Measurements from ENCODE around the gene SNX25. TPM values are rescaled to one million over a fixed set of nuclear protein-coding genes. Genes with fewer than 3 reads are reported as not detected.

Gene SNX25
- total and polyA plus RNA-seq, 10 of the 15 experiments (the other 5 are each of a cell fraction or from before 2014, with no cell fraction given), result 11.2 to 117 (median 62.8) TPM

GRCh38 chr4:185332575-185333464 lies 123.4 kb downstream of the SNX25 start (continued):
- TF ChIP-seq CEBPZ (IDR thresholded peaks at IDR 0.05; ENCODE audit: low read depth, low read length) (no peak), CREM (IDR thresholded peaks at IDR 0.05; ENCODE audit: low read depth) (peak; percentile 43; the same call in 1 of the 2 replicates), ZNF274 (IDR thresholded peaks at IDR 0.05; ENCODE audit: insufficient read depth, insufficient read length) (no peak), POLR2AphosphoS2 (IDR thresholded peaks at IDR 0.05; ENCODE audit: low read depth, low read length) (no peak), EP300 (IDR thresholded peaks at IDR 0.05; ENCODE audit: borderline replicate concordance in 1 of 2, control insufficient read depth in 1 of 2, low read depth in 2 of 2, low read length in 2 of 2) (peak; percentile 51 to 55; a peak in 3 of 4 replicates), SREBF2 (IDR thresholded peaks at IDR 0.05; ENCODE audit: low read length) (no peak), E2F4 (IDR thresholded peaks at IDR 0.05; ENCODE audit: low read depth, low read length) (no peak), E4F1 (IDR thresholded peaks at IDR 0.05; ENCODE audit: borderline replicate concordance, partially characterized antibody) (no peak), NR2F1 (conservative IDR thresholded peaks at IDR 0.05) (no peak), ETV6 (conservative IDR thresholded peaks at IDR 0.05 in 1 of 2, IDR thresholded peaks at IDR 0.05 in 1 of 2; ENCODE audit: borderline replicate concordance in 1 of 2, low read depth in 1 of 2) (peak in 1 of 2 experiments; percentile 55; a peak in 1 of 4 replicates), PML (IDR thresholded peaks at IDR 0.05; ENCODE audit: low read length) (peak; percentile 32; the same call in 1 of the 2 replicates), BCLAF1 (IDR thresholded peaks at IDR 0.05) (no peak), EZH2 (IDR thresholded peaks at IDR 0.05; ENCODE audit: borderline replicate concordance, control insufficient read depth, low read depth, low read length) (no peak), BMI1 (IDR thresholded peaks at IDR 0.05; ENCODE audit: borderline replicate concordance) (no peak)
- TF ChIP-seq, protein P1, sequence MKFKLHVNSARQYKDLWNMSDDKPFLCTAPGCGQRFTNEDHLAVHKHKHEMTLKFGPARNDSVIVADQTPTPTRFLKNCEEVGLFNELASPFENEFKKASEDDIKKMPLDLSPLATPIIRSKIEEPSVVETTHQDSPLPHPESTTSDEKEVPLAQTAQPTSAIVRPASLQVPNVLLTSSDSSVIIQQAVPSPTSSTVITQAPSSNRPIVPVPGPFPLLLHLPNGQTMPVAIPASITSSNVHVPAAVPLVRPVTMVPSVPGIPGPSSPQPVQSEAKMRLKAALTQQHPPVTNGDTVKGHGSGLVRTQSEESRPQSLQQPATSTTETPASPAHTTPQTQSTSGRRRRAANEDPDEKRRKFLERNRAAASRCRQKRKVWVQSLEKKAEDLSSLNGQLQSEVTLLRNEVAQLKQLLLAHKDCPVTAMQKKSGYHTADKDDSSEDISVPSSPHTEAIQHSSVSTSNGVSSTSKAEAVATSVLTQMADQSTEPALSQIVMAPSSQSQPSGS (IDR thresholded peaks at IDR 0.05; ENCODE audit: low read length), result peak; percentile 74
